Activated T-helper 9 cell treated with anti-CD3 and anti-CD28 coated beads, Interleukin-2, amount 50 U/mL, for 16 hours (primary cell): ENCODE data around the gene SUSD5.

Experiments used
- DNase-seq: peaks from one replicate; pipeline ENCODE4 v3.0.0-alpha.2; 2020; ENCODE audit warnings: low read depth

SUSD5 gene

DNA sequence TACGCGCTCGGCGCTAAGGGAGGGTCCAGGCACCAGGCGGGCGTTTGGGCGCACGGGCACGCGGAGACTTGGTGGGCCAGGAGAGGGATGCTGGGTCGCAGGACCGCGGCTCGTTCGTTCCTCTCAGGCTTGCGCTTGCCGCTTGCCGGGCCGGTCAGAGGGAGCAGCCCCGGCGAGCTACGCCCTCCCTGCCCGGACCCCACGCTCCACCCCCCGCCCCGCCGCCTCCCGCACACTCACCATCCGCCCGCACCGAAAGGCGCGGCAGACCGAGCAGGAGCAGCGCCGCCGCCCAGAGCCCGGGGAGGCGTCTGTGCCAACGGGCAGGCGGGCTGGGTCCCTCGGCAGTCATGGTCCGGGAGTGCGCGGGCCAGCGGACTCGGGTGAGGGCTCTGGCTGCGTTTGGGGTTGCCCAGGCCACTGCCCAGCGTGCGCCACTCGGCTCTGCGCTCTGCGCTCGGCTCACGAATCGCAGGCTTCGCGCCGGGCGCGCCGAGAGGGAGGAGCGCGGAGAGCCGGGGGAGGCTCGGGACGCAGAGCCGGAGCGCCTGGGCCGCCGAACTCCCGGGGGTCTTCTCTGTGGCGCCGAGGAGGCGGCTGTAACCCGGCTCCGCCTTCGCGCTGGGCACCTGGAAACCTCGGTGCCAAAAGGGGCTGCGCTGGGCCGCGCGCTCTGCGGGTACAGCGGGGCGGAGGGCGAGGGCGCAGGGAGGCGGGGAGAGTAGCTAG, at the start of gene SUSD5:
Gene SUSD5, minus strand, starts transcription at position 365 of the 729 bp plus-strand sequence. Its CDS starts 13 bp downstream, at position 352.
- DNase-seq: no peak

DNA sequence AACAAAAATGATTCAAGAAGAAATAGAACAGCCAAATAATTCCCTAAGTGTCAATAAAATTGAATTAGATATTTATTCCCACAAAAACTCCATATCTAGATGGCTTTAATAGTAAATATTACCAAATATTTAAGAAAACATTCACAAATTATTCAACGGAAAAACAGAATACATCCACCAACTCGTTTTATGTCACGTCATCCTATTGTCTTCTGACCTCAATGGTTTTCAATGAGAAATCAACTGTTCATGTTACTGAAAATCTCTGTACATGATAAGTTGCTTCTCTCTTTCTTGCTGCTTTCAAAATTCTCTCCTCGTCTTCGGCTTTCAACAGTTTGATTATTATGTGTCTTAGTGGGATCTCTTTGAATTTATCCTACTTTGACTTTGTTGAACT, 41.5 kb upstream of the SUSD5 start:
- DNase-seq: no peak

DNA sequence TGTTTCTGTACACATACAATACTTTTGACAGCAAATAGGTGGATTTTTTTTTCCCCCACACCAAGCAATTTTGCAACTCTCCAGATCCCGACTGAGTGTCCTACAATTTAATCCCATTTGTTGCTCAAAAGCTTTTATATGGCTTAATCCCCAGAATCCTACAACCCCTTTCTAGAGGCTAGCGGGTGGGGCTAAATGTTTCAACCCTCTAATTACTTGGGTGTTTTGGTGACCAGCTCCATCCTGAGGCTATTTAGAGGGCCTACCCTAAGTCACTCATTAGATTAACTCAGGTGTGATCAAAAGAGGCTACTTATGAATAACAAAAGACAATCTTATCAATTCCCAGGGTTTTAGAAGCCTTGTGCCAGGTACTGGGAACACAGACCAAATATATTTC, 37.6 kb upstream of the SUSD5 start:
- DNase-seq: no peak

GRCh38 chr3:33250712-33251111, 32.1 kb upstream of the SUSD5 start:
- no peak for DNase-seq

- no peak for DNase-seq
Observed at GRCh38 chr3:33246786-33247185, 28.2 kb upstream of the SUSD5 start.

DNA sequence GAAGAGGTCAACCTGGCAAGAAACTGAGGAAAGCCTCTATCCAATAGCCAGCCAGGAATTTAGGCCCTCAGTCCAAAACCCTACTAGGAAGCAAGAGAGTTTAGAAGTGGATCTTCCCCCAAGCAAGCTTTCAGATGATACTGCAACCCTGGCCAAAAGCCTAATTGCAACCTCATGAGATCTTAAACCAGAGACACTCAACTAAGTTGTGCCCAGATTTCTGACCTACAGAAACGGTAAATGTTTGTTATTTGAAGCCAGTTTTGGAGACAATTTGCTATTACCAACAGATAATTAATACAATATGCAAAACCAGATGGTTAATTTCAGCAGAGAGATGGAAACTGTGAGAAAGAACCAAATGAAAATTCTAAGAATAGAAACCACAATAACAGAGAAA, 21.7 kb upstream of the SUSD5 start:
- no peak for DNase-seq

DNA sequence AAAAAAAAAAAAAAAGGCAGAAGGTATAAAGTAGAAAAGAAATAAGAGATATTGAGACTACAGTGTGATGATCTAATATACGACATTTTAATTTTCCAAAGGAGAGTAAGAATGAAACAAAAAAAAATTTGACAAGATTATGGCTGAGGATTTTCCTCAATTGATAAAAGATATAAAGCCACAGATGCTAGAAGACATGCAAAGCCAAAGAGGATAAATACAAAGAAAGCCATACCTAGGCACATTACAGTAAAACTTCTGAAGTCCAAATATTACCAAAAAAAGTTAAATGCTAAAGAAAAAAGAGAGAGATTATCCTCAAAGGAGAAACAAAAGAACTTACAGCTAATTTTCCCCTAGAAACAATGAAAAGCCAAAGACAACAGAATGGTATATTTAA, 20.3 kb upstream of the SUSD5 start:
- DNase-seq: no peak

- DNase-seq: no peak
Observed at GRCh38 chr3:33237439-33237838, 18.8 kb upstream of the SUSD5 start.

DNA sequence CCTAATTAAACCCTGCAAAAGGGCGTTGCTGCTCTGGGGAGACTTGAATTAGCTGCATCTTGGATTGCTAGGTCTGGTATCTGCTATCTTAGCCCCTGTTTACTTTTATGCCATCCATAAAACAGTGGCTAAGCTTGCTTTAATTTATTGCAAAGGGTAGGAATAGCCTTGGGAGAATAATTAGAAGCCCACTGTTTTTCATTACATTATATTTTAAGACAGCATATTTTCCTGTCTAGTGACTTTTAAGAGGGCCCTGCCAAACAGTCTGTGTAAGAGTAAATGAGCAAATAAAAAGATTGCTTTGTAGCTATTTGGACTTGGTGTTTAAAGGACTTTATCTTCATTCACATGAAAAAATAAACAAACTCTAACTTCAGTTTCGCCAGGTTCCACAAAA, 17.4 kb upstream of the SUSD5 start:
- no peak for DNase-seq

DNA sequence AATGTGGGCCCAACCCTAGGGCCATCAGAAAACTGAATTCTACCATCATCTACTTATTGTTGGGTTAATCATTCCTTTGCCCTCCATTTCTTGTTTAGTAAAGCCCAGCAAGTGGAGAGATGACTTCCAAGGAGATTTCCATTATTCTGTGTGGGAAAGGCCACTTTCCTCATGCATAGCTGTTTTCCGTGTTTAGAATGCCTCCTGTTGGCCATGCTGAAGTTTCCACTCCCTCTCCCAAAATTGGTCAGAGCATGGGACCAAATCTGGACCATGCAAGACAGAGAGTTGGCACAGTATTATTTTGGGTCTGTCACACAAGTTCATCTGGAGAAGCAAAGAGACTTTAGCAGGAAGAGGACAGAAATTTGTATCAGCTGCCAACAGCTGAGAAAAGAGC, 15.3 kb upstream of the SUSD5 start:
- DNase-seq: no peak

- DNase-seq: no peak
Observed at GRCh38 chr3:33231756-33232465, 13.3 kb upstream of the SUSD5 start.

GRCh38 chr3:33229947-33230346, 11.3 kb upstream of the SUSD5 start:
- no peak for DNase-seq

DNA sequence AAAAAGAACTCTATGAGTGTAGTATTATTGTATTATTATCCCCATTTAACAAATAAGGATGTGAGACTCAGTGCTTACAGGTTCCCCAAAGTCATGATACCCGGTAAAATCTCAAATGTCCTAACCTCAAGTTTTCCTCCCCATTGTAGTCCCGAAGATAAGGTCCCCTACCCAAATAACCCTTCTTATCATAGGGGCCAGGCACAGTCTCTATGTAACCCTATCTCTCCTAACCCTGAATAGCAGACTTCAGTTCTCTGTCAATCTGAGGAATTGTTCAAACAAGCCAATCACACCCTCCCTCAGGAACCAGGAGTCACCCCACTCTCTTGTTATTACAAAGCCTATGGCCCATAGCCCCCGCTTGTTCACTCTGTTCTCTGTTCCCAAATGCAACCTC, 10.5 kb upstream of the SUSD5 start:
- DNase-seq: no peak

- no peak for DNase-seq
Observed at GRCh38 chr3:33221241-33221640, 2.6 kb upstream of the SUSD5 start.

- no peak for DNase-seq
Observed at GRCh38 chr3:33219175-33219487, 521 bp upstream of the SUSD5 start.

GRCh38 chr3:33217866-33218445, 654 bp downstream of the SUSD5 start:
- DNase-seq: no peak

GRCh38 chr3:33215739-33216138, 2.9 kb downstream of the SUSD5 start:
- no peak for DNase-seq

DNA sequence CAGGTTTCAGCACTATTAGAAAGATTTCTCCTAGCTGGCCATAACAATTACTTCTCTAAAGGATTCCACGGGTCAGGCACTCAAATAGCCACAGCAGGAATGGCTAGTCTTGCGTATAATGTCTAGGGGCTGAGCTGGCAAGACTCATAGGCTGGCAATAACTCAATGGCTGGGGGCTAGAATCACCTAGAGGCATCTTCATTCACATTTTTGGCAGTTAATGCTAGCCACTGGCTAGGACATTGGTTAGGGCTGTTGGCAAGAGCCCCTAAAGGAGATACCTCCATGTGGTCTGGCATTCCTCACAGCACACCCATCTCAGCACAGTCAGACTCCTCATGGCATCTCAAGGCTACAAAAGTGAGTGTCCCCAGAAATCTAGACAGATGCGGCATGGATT, 6.2 kb downstream of the SUSD5 start:
- DNase-seq: no peak

GRCh38 chr3:33211444-33211843, 7.2 kb downstream of the SUSD5 start:
- no peak for DNase-seq

GRCh38 chr3:33209357-33209756, 9.3 kb downstream of the SUSD5 start:
- no peak for DNase-seq

DNA sequence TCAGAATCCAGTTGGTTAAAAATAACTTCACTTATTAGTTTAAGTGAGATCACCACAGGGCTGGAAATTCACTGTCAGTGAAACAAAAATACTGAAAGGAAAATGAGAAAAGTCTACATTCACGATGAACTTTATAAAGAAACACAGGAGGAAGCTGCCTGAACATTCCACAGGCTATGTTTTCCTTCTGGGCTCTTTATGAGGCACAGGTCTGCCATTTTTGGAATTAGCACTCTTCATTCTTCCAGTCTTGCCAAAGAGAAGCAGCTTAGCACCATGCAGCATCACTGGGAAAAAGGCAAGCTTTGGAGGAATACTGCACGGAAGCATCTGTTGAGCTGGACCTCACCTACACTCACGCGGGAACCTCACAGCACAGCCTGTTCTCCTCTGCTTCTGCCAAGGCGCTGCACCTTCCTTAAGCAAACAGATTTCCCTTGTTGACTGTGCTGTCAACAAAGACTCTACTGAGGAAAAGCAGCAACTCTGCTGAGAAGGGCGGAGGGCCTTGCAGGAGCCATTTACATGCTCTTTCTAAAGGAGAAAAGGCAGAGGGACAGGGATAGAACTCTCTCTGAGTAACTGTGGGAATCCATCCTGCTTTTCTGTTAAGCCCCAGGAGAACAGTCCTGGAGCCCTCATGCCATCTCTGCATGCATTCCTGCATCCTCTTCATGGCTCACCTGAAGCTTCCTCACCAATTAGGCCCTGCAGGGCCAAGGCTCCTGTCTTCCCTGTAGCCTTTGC, 15.7 kb downstream of the SUSD5 start:
- DNase-seq: no peak

DNA sequence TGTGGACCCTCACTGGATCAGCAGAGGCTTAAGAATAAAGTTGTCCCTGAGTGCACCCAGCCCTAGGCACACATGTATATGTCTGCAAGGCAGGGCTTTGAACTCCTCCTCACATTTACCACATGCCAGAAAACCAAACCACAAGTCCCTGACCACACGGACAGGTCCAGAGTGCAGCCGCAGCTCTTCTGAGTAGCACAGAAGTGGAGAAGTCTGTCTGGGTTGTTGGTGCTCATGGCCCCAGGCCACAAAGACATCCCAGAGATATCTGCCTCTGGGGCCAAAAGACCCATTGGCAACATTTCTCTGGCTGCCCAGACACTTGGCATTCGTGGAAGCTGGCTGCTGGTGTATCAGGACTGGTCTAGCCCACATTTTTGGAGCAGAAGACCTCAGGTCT, 17.4 kb downstream of the SUSD5 start:
- no peak for DNase-seq

GRCh38 chr3:33196538-33196937, 22.1 kb downstream of the SUSD5 start:
- no peak for DNase-seq
